Measurements from ENCODE around the gene EXOC6B.

The EXOC6B gene

GRCh38 chr2:72718876-72719275 lies 107.0 kb downstream of the EXOC6B start:
- Histone ChIP-seq H3K9me3 (ENCODE audit: control insufficient read depth, insufficient read depth, low read length) (no peaks in the 10 kb centered on the region), H3K4me1 (ENCODE audit: insufficient read depth, low read length) (peaks cover 16% of the 10 kb centered on the region), H3K36me3 (ENCODE audit: insufficient read depth, low read length) (no peaks in the 10 kb centered on the region), H3K9ac (ENCODE audit: low read depth, low read length) (no peak overlapping the region)

GRCh38 chr2:72716601-72717000 lies 109.2 kb downstream of the EXOC6B start:
- Histone ChIP-seq H3K4me1 (ENCODE audit: insufficient read depth, low read length) (peaks cover 12% of the 10 kb centered on the region), H3K9me3 (ENCODE audit: control insufficient read depth, insufficient read depth, low read length) (no peaks in the 10 kb centered on the region), H3K36me3 (ENCODE audit: insufficient read depth, low read length) (no peaks in the 10 kb centered on the region), H3K9ac (ENCODE audit: low read depth, low read length) (no peak overlapping the region)

GRCh38 chr2:72713857-72714256 lies 112.0 kb downstream of the EXOC6B start:
- no peaks in the 10 kb centered on the region for H3K9me3 ChIP-seq (ENCODE audit: control insufficient read depth, insufficient read depth, low read length)
- no peak overlapping the region for H3K9ac ChIP-seq (ENCODE audit: low read depth, low read length)
- no peaks in the 10 kb centered on the region for H3K36me3 ChIP-seq (ENCODE audit: insufficient read depth, low read length)
- peaks cover 5% of the 10 kb centered on the region for H3K4me1 ChIP-seq (ENCODE audit: insufficient read depth, low read length)

GRCh38 chr2:72712977-72713376 lies 112.9 kb downstream of the EXOC6B start:
- Histone ChIP-seq H3K9ac (ENCODE audit: low read depth, low read length) (no peak overlapping the region), H3K4me1 (ENCODE audit: insufficient read depth, low read length) (no peaks in the 10 kb centered on the region), H3K9me3 (ENCODE audit: control insufficient read depth, insufficient read depth, low read length) (no peaks in the 10 kb centered on the region), H3K36me3 (ENCODE audit: insufficient read depth, low read length) (no peaks in the 10 kb centered on the region)

GRCh38 chr2:72712304-72712703 lies 113.5 kb downstream of the EXOC6B start:
- no peaks in the 10 kb centered on the region for H3K36me3 ChIP-seq (ENCODE audit: insufficient read depth, low read length)
- H3K9ac ChIP-seq (ENCODE audit: low read depth, low read length): no peak overlapping the region
- H3K9me3 ChIP-seq (ENCODE audit: control insufficient read depth, insufficient read depth, low read length): no peaks in the 10 kb centered on the region
- no peaks in the 10 kb centered on the region for H3K4me1 ChIP-seq (ENCODE audit: insufficient read depth, low read length)

GRCh38 chr2:72710418-72711152 lies 115.2 kb downstream of the EXOC6B start:
- H3K9ac ChIP-seq (ENCODE audit: low read depth, low read length): no peak overlapping the region
- no peaks in the 10 kb centered on the region for H3K36me3 ChIP-seq (ENCODE audit: insufficient read depth, low read length)
- H3K9me3 ChIP-seq (ENCODE audit: control insufficient read depth, insufficient read depth, low read length): no peaks in the 10 kb centered on the region
- H3K4me1 ChIP-seq (ENCODE audit: insufficient read depth, low read length): no peaks in the 10 kb centered on the region

- Histone ChIP-seq H3K4me1 (ENCODE audit: insufficient read depth, low read length) (no peaks in the 10 kb centered on the region), H3K36me3 (ENCODE audit: insufficient read depth, low read length) (no peaks in the 10 kb centered on the region), H3K9ac (ENCODE audit: low read depth, low read length) (no peak overlapping the region), H3K9me3 (ENCODE audit: control insufficient read depth, insufficient read depth, low read length) (no peaks in the 10 kb centered on the region)
Observed at GRCh38 chr2:72708236-72708635, 117.6 kb downstream of the EXOC6B start.

GRCh38 chr2:72698300-72698699 lies 127.5 kb downstream of the EXOC6B start:
- Histone ChIP-seq H3K36me3 (ENCODE audit: insufficient read depth, low read length) (no peaks in the 10 kb centered on the region), H3K9me3 (ENCODE audit: control insufficient read depth, insufficient read depth, low read length) (no peaks in the 10 kb centered on the region), H3K4me1 (ENCODE audit: insufficient read depth, low read length) (peaks cover 9% of the 10 kb centered on the region), H3K9ac (ENCODE audit: low read depth, low read length) (no peak overlapping the region)

GRCh38 chr2:72696559-72696958 lies 129.3 kb downstream of the EXOC6B start:
- no peak overlapping the region for H3K9ac ChIP-seq (ENCODE audit: low read depth, low read length)
- H3K9me3 ChIP-seq (ENCODE audit: control insufficient read depth, insufficient read depth, low read length): no peaks in the 10 kb centered on the region
- H3K36me3 ChIP-seq (ENCODE audit: insufficient read depth, low read length): no peaks in the 10 kb centered on the region
- peaks cover 9% of the 10 kb centered on the region for H3K4me1 ChIP-seq (ENCODE audit: insufficient read depth, low read length)

GRCh38 chr2:72695676-72696075 lies 130.2 kb downstream of the EXOC6B start:
- Histone ChIP-seq H3K9ac (ENCODE audit: low read depth, low read length) (no peak overlapping the region), H3K36me3 (ENCODE audit: insufficient read depth, low read length) (no peaks in the 10 kb centered on the region), H3K9me3 (ENCODE audit: control insufficient read depth, insufficient read depth, low read length) (no peaks in the 10 kb centered on the region), H3K4me1 (ENCODE audit: insufficient read depth, low read length) (peaks cover 9% of the 10 kb centered on the region)

- no peaks in the 10 kb centered on the region for H3K9me3 ChIP-seq (ENCODE audit: control insufficient read depth, insufficient read depth, low read length)
- no peak overlapping the region for H3K9ac ChIP-seq (ENCODE audit: low read depth, low read length)
- peaks cover 9% of the 10 kb centered on the region for H3K4me1 ChIP-seq (ENCODE audit: insufficient read depth, low read length)
- no peaks in the 10 kb centered on the region for H3K36me3 ChIP-seq (ENCODE audit: insufficient read depth, low read length)
Observed at GRCh38 chr2:72694715-72695496, 130.9 kb downstream of the EXOC6B start.

- Histone ChIP-seq H3K9me3 (ENCODE audit: control insufficient read depth, insufficient read depth, low read length) (no peaks in the 10 kb centered on the region), H3K4me1 (ENCODE audit: insufficient read depth, low read length) (peaks cover 5% of the 10 kb centered on the region), H3K9ac (ENCODE audit: low read depth, low read length) (no peak overlapping the region), H3K36me3 (ENCODE audit: insufficient read depth, low read length) (no peaks in the 10 kb centered on the region)
Observed at GRCh38 chr2:72689579-72690195, 136.1 kb downstream of the EXOC6B start.

GRCh38 chr2:72685638-72686213 lies 140.1 kb downstream of the EXOC6B start:
- H3K9me3 ChIP-seq (ENCODE audit: control insufficient read depth, insufficient read depth, low read length): no peaks in the 10 kb centered on the region
- H3K9ac ChIP-seq (ENCODE audit: low read depth, low read length): no peak overlapping the region
- H3K36me3 ChIP-seq (ENCODE audit: insufficient read depth, low read length): no peaks in the 10 kb centered on the region
- no peaks in the 10 kb centered on the region for H3K4me1 ChIP-seq (ENCODE audit: insufficient read depth, low read length)

GRCh38 chr2:72682061-72682460 lies 143.8 kb downstream of the EXOC6B start:
- H3K36me3 ChIP-seq (ENCODE audit: insufficient read depth, low read length): no peaks in the 10 kb centered on the region
- no peaks in the 10 kb centered on the region for H3K4me1 ChIP-seq (ENCODE audit: insufficient read depth, low read length)
- H3K9me3 ChIP-seq (ENCODE audit: control insufficient read depth, insufficient read depth, low read length): no peaks in the 10 kb centered on the region
- H3K9ac ChIP-seq (ENCODE audit: low read depth, low read length): no peak overlapping the region
